GM18867 (cell line): ENCODE data around the gene ADRA1B.
"Not testable (repeated sequence)": the region's sequence is repeated elsewhere in the genome, so short reads cannot be mapped to it uniquely, and the experiment has no call there.

Experiments used
- ATAC-seq: cut with Tn5 transposase; IDR thresholded peaks from one replicate; pipeline ENCODE4 v1.9.1; 2021; ENCODE audit warnings: mild to moderate bottlenecking, moderate library complexity; ENCODE audit not compliant: unreplicated experiment

The ADRA1B gene

GRCh38 chr5:159965031-159965837, 49.0 kb downstream of the ADRA1B start:
- ATAC-seq, result no peak

DNA sequence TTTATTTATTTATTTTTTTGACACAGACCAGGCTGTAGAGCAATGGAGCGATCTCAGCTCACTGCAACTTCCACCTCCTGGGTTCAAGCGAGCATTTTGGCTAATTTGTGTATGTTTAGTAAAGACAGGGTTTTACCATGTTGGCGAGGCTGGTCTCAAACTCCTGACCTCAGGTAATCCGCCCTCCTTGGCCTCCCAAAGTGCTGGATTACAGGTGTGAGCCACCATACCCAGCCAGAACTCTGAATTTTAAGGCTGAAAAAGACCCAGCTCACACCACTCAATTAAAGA, 49.5 kb downstream of the ADRA1B start:
- ATAC-seq, result not testable (repeated sequence)

DNA sequence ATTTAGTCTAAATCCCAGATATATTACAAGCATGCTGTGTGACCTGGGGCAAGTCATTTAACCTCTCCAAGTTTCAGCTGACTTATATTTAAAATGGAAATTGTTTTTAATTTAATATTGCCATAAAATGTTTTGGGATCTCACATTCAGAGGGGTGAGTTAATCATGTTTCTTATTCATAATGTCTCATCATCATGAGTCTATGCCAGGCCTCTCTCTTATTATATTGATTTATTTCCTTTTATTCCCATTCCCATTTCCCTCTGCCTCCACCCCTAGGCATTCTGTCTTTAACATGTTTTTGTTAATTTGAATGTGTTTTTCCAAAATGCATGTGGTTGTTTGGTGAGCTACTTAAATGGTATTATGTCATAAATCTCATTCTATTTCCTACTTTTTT, 53.7 kb downstream of the ADRA1B start:
- ATAC-seq, result no peak

DNA sequence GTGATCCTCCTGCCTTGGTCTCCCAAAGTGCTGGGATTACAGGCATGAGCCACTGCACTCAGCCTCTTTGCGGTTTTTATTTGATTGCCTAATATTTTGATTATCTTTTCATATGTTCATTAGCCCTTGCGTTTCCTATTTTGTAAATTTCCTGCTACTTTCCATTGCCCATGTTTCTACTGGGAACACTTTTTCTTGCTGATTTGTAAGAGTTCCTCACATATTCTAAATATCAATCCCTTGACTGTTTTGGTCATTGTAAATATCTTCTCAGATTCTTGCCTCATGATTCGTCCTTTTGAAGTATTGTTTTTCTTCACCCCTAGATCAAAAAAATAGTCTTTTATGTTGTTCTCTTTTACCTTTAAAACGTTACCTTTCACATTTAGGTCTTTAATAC, 54.8 kb downstream of the ADRA1B start:
- ATAC-seq, result no peak

DNA sequence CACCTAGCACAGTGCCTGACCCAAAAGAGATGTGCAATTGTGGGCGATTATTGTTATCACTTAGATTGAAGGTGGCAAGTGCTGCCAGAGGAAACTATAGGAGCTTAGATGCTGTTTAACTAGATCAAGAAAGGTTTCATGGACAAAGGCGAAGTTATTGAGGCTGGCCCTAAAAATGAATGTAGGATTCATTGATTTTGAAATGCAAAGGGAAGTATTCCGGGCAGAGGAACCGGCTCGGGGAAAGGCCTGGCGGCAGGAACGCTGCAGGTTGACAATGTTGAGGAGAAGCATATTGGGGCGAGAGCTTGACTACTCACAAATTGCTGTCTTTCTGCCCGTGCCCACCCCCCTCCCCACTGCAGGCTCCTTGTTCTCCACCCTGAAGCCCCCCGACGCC, 55.2 kb downstream of the ADRA1B start:
- ATAC-seq, result no peak

DNA sequence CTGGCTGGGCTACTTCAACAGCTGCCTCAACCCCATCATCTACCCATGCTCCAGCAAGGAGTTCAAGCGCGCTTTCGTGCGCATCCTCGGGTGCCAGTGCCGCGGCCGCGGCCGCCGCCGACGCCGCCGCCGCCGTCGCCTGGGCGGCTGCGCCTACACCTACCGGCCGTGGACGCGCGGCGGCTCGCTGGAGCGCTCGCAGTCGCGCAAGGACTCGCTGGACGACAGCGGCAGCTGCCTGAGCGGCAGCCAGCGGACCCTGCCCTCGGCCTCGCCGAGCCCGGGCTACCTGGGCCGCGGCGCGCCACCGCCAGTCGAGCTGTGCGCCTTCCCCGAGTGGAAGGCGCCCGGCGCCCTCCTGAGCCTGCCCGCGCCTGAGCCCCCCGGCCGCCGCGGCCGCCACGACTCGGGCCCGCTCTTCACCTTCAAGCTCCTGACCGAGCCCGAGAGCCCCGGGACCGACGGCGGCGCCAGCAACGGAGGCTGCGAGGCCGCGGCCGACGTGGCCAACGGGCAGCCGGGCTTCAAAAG, 55.7 kb downstream of the ADRA1B start:
- ATAC-seq, result no peak

- ATAC-seq, result no peak
Observed at GRCh38 chr5:159972538-159973362, 56.5 kb downstream of the ADRA1B start.

DNA sequence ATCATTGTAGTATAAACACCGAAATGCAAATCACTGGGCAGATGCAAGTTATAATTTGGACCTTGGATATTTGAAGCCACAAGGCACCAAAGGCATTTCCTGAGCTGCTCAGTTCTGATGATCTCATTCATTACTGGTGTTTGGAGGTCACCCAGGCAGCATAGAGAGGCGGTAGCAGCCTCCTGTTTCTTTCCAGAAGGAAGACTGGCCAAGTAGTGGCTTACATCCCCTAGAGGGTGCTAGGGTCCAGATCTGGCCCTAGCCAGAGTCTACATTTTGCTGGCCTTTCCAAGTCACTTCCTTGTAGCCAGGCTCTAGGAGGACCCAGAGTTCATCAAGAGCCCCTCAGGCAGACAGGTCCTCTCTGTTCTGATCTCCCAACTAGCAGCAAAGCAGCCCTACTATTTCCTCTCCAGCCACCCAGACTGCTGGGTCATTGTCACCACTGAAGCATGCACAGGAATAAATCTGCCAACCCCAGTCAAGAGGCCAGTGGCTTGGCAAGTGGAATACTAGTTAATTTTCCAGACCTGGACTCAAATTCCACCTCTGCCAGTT, 59.3 kb downstream of the ADRA1B start:
- ATAC-seq, result no peak

DNA sequence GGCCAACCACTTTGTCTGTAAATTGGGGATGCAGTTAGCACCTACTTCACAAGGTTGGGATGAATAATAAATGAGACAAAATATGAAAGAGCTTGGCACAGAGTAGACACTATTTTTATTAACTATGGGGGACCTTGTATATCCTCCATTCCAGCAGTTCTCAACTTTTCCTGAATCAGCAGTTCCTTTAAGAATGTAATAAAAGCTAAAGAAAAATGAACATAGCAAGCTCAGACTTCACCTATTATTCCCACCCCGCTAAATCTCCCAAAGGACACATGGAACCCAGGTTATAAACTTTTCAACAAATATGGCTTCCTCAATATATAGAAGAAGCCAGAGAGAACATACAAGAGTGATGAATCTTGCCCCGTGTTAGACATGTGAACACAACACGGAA, 60.6 kb downstream of the ADRA1B start:
- ATAC-seq, result no peak

DNA sequence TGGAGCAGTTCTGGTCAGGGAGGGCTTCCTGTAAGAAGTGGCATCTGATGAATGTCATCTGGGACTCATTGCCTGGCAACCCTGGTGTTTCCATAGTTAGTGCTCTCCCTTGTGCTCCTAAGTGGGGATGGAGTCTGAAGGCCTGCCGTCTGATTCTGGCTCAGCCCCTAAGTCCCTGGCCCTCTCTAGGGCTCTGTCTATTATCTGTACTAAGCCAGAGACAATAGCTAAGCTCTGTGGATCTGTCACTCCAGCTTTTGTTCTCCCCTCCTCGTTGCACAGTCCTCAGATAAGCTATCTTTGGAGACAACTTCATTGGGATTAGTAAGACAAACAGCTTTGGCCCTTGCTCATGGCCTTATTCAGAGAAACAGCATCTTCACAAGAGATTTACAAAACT, 62.1 kb downstream of the ADRA1B start:
- ATAC-seq, result no peak

GRCh38 chr5:159982421-159983173, 66.3 kb downstream of the ADRA1B start:
- no peak for ATAC-seq

- peak; percentile 97 for ATAC-seq
Observed at GRCh38 chr5:159987031-159987674, 70.9 kb downstream of the ADRA1B start.

GRCh38 chr5:159990506-159990905, 74.2 kb downstream of the ADRA1B start:
- no peak for ATAC-seq

DNA sequence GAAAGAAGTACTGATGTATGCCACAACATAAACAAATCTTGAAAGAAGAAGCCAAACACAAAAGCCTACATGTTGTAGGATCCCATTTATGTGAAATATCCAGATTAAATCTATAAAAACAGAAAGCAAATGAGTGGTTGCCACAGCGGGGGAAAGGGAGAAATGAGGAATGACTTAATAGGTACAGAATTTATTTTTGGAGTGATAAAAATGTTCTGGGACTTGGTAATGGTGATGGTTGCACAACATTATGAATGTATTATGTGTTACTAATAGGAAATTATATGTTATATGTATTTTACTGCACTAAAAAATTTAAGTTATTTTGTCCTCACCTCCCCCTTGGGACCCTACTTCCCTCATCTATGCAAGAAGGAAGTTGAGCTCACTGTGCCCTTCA, 76.3 kb downstream of the ADRA1B start:
- no peak for ATAC-seq

- no peak for ATAC-seq
Observed at GRCh38 chr5:159993194-159993593, 76.9 kb downstream of the ADRA1B start.

DNA sequence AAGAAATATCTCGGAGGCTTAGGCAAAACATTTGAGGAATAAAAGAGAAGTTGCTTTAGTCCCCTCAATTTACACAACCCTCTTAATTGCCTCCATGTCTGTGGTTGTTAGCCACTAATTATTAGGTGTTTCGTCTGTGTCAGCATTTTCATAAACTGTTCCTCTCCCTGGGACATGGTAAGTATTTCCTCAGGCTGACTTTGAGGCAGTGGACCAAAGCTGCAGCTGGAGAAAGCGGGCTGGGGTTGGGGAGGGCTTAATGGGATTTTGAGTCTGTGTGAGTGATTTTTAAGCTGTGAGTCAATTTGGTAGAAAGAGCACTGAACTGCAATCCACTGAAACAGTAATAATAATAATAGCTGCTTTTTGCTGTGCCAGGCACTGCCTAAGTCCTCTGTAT, 79.6 kb downstream of the ADRA1B start:
- no peak for ATAC-seq

- ATAC-seq, result no peak
Observed at GRCh38 chr5:160001457-160001856, 85.2 kb downstream of the ADRA1B start.

DNA sequence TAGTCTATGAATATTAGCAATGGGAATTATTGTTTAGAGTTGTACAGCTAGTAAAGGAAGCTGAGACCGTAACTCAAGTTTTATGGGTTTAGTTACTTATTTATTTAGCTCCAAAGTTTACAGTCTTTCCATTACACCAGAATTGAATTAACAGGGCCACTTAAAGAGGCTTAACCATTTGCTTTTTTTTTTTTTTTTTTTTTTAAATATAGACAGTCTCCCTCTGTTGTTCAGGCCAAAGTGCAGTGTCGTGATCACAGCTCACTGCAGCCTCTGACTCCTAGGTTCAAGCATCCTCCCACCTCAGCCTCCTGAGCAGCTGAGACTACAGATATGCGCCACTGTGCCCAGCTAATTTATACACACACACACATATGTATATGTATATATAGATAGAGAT, 91.2 kb downstream of the ADRA1B start:
- ATAC-seq, result no peak

GRCh38 chr5:160008529-160008876, 92.2 kb downstream of the ADRA1B start:
- not testable (repeated sequence) for ATAC-seq

DNA sequence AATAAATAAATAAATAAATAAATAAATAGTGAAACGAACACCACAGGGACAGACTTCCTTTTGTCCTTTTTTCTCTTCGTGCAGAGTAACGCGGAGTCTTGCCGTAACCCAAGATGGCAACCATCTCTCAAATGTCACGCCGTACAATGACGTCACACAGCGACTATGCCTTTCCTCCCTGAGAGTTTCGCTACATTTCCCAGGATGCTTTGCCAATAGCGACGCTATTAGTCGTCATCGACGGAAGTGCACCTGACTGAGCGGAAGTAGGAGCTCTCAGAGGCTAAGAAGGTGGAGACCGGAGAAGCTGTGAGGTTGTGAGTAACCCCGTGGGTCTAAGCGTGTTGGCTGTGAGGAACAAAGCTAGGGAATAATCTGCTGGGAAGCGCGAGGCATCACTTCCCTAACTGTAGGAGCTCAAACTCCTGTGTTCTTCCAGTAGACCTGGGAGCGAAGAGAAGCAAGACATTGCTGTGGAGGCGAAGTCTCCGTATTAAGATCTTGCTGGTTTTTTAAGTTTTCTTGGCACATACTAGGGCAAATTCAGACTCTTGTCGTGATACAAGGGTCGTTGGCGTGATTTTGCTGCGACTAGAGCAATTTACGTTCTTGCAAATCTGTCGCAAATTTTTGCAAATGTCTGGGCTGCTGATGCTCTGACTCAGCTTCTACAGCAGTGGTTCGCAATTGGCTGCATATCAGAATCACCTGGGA, 92.8 kb downstream of the ADRA1B start, which contains the start of gene TTC1:
TSS of gene TTC1 (plus strand) at position 263 of the 714 bp plus-strand sequence. CDS start 1,390 bp downstream, outside the sequence.
- peak; percentile 99 for ATAC-seq
